Hepatocyte (in vitro differentiated cells): ENCODE results near the gene CKS2.

Experiments
- EZH2 ChIP-seq: fragments of 200-600 bp; sonication (generic); IDR thresholded peaks from 2 replicates; pipeline ENCODE4 v1.6.1; 2016; ENCODE audit warnings: antibody characterized with exemption, mild to moderate bottlenecking, borderline replicate concordance
- EZH2phosphoT487 ChIP-seq: fragments of 200-600 bp; sonication (generic); IDR thresholded peaks from one replicate; pipeline ENCODE4 v1.6.1; 2018; ENCODE audit warnings: antibody characterized with exemption, mild to moderate bottlenecking, low read depth, moderate library complexity; ENCODE audit not compliant: unreplicated experiment, severe bottlenecking
- TF ChIP-seq, protein P1 (sequence below): fragments of 200-600 bp; sonication (generic); IDR thresholded peaks from 2 replicates; pipeline ENCODE4 v1.5.1; 2016; ENCODE audit warnings: antibody characterized with exemption, mild to moderate bottlenecking; ENCODE audit not compliant: poor library complexity

DNA sequence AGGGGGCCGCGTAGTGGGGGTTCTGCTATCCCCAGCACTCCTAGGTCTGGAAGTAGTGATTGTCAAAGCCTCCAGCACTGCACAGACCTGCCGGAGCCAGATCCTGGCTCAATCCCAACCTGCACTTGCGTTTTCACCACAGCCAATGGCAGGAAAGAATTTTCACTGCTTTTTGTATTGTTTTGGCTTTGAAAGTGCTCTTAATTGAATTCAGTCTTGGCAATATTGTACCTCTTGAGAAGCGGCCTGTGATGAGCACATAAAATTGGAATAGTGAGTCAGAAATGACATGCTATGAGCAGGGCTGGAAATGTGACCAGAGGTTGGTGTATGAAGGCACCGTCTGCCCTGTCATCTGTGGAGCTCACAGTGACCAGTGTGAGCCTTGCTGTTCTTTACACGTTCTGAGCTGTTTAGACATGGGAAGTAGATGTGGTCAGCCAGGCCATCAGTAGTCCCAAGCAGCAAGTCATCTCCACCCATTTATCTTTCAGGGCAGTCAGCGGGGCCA lies 48.8 kb downstream of the CKS2 start:
- TF ChIP-seq EZH2, result no peak
- TF ChIP-seq, protein P1, sequence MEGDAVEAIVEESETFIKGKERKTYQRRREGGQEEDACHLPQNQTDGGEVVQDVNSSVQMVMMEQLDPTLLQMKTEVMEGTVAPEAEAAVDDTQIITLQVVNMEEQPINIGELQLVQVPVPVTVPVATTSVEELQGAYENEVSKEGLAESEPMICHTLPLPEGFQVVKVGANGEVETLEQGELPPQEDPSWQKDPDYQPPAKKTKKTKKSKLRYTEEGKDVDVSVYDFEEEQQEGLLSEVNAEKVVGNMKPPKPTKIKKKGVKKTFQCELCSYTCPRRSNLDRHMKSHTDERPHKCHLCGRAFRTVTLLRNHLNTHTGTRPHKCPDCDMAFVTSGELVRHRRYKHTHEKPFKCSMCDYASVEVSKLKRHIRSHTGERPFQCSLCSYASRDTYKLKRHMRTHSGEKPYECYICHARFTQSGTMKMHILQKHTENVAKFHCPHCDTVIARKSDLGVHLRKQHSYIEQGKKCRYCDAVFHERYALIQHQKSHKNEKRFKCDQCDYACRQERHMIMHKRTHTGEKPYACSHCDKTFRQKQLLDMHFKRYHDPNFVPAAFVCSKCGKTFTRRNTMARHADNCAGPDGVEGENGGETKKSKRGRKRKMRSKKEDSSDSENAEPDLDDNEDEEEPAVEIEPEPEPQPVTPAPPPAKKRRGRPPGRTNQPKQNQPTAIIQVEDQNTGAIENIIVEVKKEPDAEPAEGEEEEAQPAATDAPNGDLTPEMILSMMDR, result no peak
- TF ChIP-seq EZH2phosphoT487, result no peak
